Measurements from ENCODE around the gene PRELID1. TPM values are rescaled to one million over a fixed set of nuclear protein-coding genes. Genes with fewer than 3 reads are reported as not detected.
"Not testable (repeated sequence)": the region's sequence is repeated elsewhere in the genome, so short reads cannot be mapped to it uniquely, and the experiment has no call there.

The PRELID1 gene, protein sequence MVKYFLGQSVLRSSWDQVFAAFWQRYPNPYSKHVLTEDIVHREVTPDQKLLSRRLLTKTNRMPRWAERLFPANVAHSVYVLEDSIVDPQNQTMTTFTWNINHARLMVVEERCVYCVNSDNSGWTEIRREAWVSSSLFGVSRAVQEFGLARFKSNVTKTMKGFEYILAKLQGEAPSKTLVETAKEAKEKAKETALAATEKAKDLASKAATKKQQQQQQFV
- total RNA-seq (10 to 100 TPM; 57.2 to 72.7 TPM), polyA plus RNA-seq (100 to 1,000 TPM in 1 of 2 donors, 10 to 100 TPM in 1; 91.0 to 104 TPM)
- long read RNA-seq, donor 1, transcript PRELID1-201 (5 exons, 1,261 nt): major isoform, 244 of 256 reads
- long read RNA-seq, donor 1, partial matches to known transcripts: 2 of 256 reads
- long read RNA-seq, donor 1, other reads (novel, unspliced or antisense): 5 of 256 reads
- long read RNA-seq, donor 2, transcript PRELID1-201 (5 exons, 1,261 nt): major isoform, 71 of 72 reads
- long read RNA-seq, donor 2, partial matches to known transcripts: 1 of 72 reads
- long read RNA-seq, donor 2, other reads (novel, unspliced or antisense): 0 of 72 reads

DNA sequence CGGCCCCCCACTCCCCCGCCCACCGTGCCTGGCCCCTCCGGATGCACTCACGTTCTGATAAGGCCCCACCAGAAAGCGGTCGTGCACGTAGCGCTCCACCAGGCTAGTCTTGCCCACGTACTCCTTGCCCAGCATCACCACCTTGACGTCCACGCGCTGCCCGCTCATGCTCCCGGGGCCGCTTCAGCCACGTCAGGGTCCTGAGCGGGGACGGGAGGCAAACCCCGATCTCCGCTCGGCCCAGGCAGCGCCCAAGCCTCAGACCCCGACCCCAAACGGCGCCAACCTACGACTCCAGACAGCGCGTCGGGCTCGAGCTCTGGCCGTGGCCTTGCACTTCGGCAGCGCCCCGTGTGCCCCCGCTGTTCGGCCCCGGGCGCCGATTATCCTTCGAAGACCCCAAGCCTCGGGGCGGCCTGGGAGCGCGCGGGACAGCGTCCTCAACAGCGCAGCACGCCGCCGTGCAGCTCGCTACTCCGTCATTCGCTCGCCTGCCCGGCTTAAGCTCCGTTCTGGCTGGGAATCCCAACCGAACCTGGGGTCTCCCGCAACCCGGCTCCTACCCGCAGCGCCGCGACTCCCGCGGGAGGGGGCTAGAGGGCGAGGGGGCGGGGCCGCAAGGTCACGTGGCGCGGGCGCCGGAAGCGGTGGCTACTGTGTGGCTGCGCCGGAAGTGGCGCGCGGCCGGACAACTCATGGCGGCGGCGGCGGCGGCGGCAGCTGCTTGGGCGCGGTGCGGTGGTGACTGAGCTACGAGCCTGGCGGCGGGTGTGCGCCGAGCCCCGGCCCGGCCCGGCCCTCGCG lies at the start of gene PRELID1, which contains the start of gene RAB24:
Gene PRELID1 (plus strand): TSS at position 679 of the 804 bp plus-strand sequence. CDS start 187 bp downstream, outside the sequence.
Gene RAB24 (minus strand): TSS at position 599 of the 804 bp plus-strand sequence. CDS start 431 bp downstream, at position 168.
- Histone ChIP-seq H3K4me3 (ENCODE audit: low read length in 2 of 2) (peak within 1 kb of the TSS; percentile 38 to 74), H3K27me3 (ENCODE audit: control insufficient read depth in 1 of 2, insufficient read depth in 2 of 2, low read length in 1 of 2) (no peaks in the 10 kb centered on the region), H3K9me3 (ENCODE audit: control insufficient read depth, low read length) (no peaks in the 10 kb centered on the region), H3K36me3 (ENCODE audit: control insufficient read depth in 1 of 2, insufficient read depth in 2 of 2, low read length in 1 of 2) (no peaks in the 10 kb centered on the region), H3K27ac (ENCODE audit: low read depth in 1 of 2, low read length in 2 of 2) (peak within 1 kb of the TSS; percentile 31 to 41), H3K4me1 (ENCODE audit: control insufficient read depth in 1 of 2, insufficient read depth in 2 of 2, low read length in 2 of 2) (no peaks in the 10 kb centered on the region)
- ATAC-seq (ENCODE audit: low FRiP score) (peak; percentile 93), DNase-seq (peak; percentile 93 to 97)
- intact Hi-C loops (cut with DNase I): no loop called here
- WGBS, 2 donors: 0 to 1% methylated on average over 87 to 100 of the region's 100 CpGs

DNA sequence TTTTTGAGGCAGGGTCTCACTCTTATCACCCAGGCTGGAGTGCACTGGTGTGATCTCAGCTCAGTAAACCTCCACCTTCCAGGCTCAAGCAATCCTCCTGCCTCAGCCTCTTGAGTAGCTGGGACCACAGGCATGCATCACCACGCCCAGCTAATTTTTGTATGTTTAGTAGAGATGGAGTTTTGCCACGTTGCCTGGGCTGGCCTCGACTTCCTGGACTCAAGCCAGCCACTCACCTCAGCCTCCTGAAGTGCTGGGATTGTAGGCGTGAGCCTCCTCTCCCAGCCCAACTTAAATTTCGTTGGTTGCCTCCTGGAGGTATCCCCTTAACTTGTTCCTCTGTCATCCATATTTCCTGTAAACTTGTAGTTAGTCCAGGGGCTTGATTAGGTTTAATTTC lies 47.3 kb upstream of the PRELID1 start:
- ATAC-seq (ENCODE audit: low FRiP score) (no peak), DNase-seq (no peak)
- 29 to 36% methylated on average over 5 of the region's 5 CpGs for WGBS, 2 donors
- Histone ChIP-seq H3K9me3 (ENCODE audit: control insufficient read depth, low read length) (no peaks in the 10 kb centered on the region), H3K27me3 (ENCODE audit: control insufficient read depth in 1 of 2, insufficient read depth in 2 of 2, low read length in 1 of 2) (no peaks in the 10 kb centered on the region), H3K36me3 (ENCODE audit: control insufficient read depth in 1 of 2, insufficient read depth in 2 of 2, low read length in 1 of 2) (peaks cover 0 to 3% of the 10 kb centered on the region in 2 donors), H3K27ac (ENCODE audit: low read depth in 1 of 2, low read length in 2 of 2) (no peak overlapping the region), H3K4me1 (ENCODE audit: control insufficient read depth in 1 of 2, insufficient read depth in 2 of 2, low read length in 2 of 2) (no peaks in the 10 kb centered on the region), H3K4me3 (ENCODE audit: low read length in 2 of 2) (no peak overlapping the region)
- intact Hi-C loops (cut with DNase I): no loop called here

DNA sequence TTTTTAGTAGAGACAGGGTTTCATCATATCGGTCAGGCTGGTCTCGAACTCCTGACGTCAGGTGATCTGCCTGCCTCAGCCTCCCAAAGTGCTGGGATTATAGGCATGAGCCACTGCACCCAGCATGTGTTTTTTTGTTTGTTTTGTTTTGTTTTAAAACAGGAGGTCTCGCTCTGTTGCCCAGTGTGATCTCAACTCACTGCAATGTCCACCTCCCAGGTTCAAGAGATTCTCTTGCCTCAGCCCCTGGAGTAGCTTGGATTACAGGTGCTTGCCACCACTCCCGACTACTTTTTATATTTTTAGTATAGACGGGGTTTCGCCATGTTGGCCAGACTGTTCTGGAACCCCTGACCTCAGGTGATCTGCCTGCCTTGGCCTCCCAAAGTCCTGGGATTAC lies 44.9 kb upstream of the PRELID1 start:
- ATAC-seq (ENCODE audit: low FRiP score); DNase-seq; intact Hi-C loops (cut with DNase I); H3K9me3 ChIP-seq (ENCODE audit: control insufficient read depth, low read length); H3K27me3 ChIP-seq (ENCODE audit: control insufficient read depth in 1 of 2, insufficient read depth in 2 of 2, low read length in 1 of 2); H3K27ac ChIP-seq (ENCODE audit: low read depth in 1 of 2, low read length in 2 of 2); H3K4me1 ChIP-seq (ENCODE audit: control insufficient read depth in 1 of 2, insufficient read depth in 2 of 2, low read length in 2 of 2); H3K4me3 ChIP-seq (ENCODE audit: low read length in 2 of 2); H3K36me3 ChIP-seq (ENCODE audit: control insufficient read depth in 1 of 2, insufficient read depth in 2 of 2, low read length in 1 of 2): not testable (repeated sequence)
- WGBS, 2 donors: 86 to 91% methylated on average over 7 of the region's 7 CpGs

DNA sequence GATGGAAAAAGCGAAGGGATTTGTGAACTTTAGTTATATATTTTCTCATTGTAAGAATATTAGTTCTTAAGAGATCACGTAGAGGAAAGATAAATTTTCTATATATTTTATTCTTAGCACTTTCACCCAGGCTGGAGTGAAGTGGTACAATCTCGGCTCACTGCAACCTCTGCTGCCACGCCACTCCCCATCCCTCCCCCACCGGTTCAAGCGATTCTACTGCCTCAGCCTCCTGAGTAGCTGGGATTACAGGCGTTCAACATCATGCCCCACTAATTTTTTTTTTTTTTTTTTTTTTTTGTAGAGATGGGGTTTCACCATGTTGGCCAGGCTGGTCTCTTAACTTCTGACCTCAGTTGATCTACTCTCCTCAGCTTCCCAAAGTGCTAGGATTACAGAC lies 42.6 kb upstream of the PRELID1 start:
- Histone ChIP-seq H3K9me3 (ENCODE audit: control insufficient read depth, low read length) (no peaks in the 10 kb centered on the region), H3K27ac (ENCODE audit: low read depth in 1 of 2, low read length in 2 of 2) (no peak overlapping the region), H3K4me3 (ENCODE audit: low read length in 2 of 2) (no peak overlapping the region), H3K4me1 (ENCODE audit: control insufficient read depth in 1 of 2, insufficient read depth in 2 of 2, low read length in 2 of 2) (no peaks in the 10 kb centered on the region), H3K27me3 (ENCODE audit: control insufficient read depth in 1 of 2, insufficient read depth in 2 of 2, low read length in 1 of 2) (no peaks in the 10 kb centered on the region), H3K36me3 (ENCODE audit: control insufficient read depth in 1 of 2, insufficient read depth in 2 of 2, low read length in 1 of 2) (peaks cover 0 to 3% of the 10 kb centered on the region in 2 donors)
- intact Hi-C loops (cut with DNase I): no loop called here
- 86% methylated on average over 7 of the region's 7 CpGs for WGBS, 2 donors
- ATAC-seq (ENCODE audit: low FRiP score): no peak
- no peak for DNase-seq

DNA sequence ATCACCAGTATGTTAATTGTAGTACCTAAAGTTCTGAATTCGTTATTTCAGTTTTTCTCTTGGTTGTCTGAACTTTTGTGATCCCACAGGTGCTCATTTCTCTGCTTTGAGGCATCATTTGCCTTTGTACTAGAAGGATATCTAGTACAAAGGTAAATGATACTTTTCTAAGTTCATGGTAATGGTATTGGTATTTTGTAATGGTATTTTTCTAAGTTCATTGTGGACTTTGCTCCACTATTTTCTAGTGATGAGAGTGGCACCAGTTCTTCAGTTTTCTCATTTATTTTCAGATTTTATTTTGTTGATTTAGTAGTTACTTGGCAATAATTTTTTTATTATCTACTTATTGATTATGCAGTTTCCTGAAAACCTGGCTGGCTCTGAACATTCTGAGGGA lies 42.1 kb upstream of the PRELID1 start:
- H3K4me1 ChIP-seq (ENCODE audit: control insufficient read depth in 1 of 2, insufficient read depth in 2 of 2, low read length in 2 of 2): no peaks in the 10 kb centered on the region
- 88 to 98% methylated on average over 1 of the region's 1 CpG for WGBS, 2 donors
- H3K4me3 ChIP-seq (ENCODE audit: low read length in 2 of 2): no peak overlapping the region
- H3K27me3 ChIP-seq (ENCODE audit: control insufficient read depth in 1 of 2, insufficient read depth in 2 of 2, low read length in 1 of 2): no peaks in the 10 kb centered on the region
- no peaks in the 10 kb centered on the region for H3K9me3 ChIP-seq (ENCODE audit: control insufficient read depth, low read length)
- DNase-seq: no peak
- no peak for ATAC-seq (ENCODE audit: low FRiP score)
- intact Hi-C loops (cut with DNase I): no loop called here
- H3K36me3 ChIP-seq (ENCODE audit: control insufficient read depth in 1 of 2, insufficient read depth in 2 of 2, low read length in 1 of 2): peaks cover 0 to 3% of the 10 kb centered on the region in 2 donors
- no peak overlapping the region for H3K27ac ChIP-seq (ENCODE audit: low read depth in 1 of 2, low read length in 2 of 2)

DNA sequence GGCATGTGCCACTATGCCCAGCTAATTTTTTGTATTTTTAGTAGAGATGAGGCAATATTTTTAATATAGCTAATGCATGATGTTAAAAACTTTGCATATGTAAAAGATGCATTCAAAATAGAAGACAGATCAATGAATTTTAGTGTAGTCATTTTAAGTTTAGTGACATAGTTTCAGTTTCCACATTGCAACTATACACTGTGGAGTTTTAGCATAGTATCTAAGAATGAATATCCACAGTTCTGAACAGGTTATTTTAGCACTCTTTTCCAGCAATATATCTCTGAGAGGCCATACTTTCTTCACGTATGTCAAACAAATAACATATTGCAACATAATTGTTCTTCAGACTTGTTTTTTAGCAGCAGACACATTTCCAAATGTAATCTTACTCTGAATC lies 39.4 kb upstream of the PRELID1 start:
- no peak for DNase-seq
- no peaks in the 10 kb centered on the region for H3K36me3 ChIP-seq (ENCODE audit: control insufficient read depth in 1 of 2, insufficient read depth in 2 of 2, low read length in 1 of 2)
- WGBS, 2 donors: 76 to 78% methylated on average over 1 of the region's 1 CpG

DNA sequence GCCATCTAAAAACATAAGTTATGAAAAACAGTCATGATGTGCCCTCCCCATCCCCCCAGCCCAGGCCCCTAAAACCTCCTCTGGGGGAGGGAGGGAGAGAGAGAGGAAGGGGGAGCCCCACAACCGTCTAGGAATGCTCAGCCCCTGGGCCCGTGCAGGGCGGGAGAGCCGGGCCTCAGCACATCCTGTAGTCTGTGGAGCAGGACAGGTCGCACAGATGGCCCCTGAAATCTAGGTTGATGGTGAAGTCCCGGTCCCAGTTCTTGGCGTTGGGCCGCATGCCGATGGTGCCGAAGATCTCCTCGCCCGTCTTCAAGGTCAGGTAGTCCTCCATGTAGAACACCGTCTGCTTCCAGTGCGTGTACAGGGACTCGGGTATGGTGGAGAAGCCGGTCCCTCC lies 38.2 kb upstream of the PRELID1 start:
- intact Hi-C loops (cut with DNase I): no loop called here
- Histone ChIP-seq H3K4me1 (ENCODE audit: control insufficient read depth in 1 of 2, insufficient read depth in 2 of 2, low read length in 2 of 2) (no peaks in the 10 kb centered on the region), H3K27ac (ENCODE audit: low read depth in 1 of 2, low read length in 2 of 2) (no peak overlapping the region), H3K9me3 (ENCODE audit: control insufficient read depth, low read length) (no peaks in the 10 kb centered on the region), H3K36me3 (ENCODE audit: control insufficient read depth in 1 of 2, insufficient read depth in 2 of 2, low read length in 1 of 2) (peaks cover 4 to 9% of the 10 kb centered on the region in 2 donors), H3K27me3 (ENCODE audit: control insufficient read depth in 1 of 2, insufficient read depth in 2 of 2, low read length in 1 of 2) (no peaks in the 10 kb centered on the region), H3K4me3 (ENCODE audit: low read length in 2 of 2) (no peak overlapping the region)
- ATAC-seq (ENCODE audit: low FRiP score): no peak
- 88 to 89% methylated on average over 16 of the region's 16 CpGs for WGBS, 2 donors
- no peak for DNase-seq

More for the DNA sequence above, 39.4 kb upstream of the PRELID1 start:
- no peak for ATAC-seq (ENCODE audit: low FRiP score)
- intact Hi-C loops (cut with DNase I): no loop called here
- no peak overlapping the region for H3K4me3 ChIP-seq (ENCODE audit: low read length in 2 of 2)
- H3K27ac ChIP-seq (ENCODE audit: low read depth in 1 of 2, low read length in 2 of 2): no peak overlapping the region
- H3K4me1 ChIP-seq (ENCODE audit: control insufficient read depth in 1 of 2, insufficient read depth in 2 of 2, low read length in 2 of 2): no peaks in the 10 kb centered on the region
- H3K27me3 ChIP-seq (ENCODE audit: control insufficient read depth in 1 of 2, insufficient read depth in 2 of 2, low read length in 1 of 2): no peaks in the 10 kb centered on the region
- no peaks in the 10 kb centered on the region for H3K9me3 ChIP-seq (ENCODE audit: control insufficient read depth, low read length)

DNA sequence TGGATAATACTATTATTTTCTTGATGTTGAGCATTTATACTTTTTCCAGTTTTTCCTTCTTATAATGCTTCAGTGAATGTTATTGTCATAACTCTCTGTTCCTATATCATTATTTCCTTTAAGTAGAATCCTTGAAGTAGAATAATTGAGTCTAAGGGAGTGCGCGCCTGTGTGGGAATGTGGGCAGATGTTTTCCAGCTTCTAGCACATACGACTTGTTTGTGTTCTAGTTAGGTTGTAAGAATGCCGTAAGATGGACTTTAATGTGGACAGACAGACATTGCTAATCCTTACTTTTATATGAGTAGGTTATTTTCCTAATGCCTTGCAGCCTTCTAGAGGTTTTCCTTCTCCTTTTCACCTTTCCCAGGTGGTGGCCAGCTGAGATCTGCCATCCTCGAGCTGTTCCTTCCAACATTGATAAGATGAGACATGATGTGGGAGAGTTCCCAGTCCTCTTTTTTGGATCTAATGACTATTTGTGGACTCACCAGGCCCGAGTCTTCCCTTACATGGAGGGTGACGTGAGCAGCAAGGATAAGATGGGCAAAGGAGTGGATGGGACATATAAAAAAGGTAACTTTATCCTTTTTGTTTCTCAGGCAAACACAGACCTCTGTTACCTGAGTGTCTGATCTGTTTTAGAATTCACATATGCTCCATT lies 34.2 kb upstream of the PRELID1 start:
- WGBS, 2 donors: 89 to 94% methylated on average over 7 of the region's 7 CpGs
- no peak for DNase-seq
- no peak overlapping the region for H3K4me3 ChIP-seq (ENCODE audit: low read length in 2 of 2)
- H3K27me3 ChIP-seq (ENCODE audit: control insufficient read depth in 1 of 2, insufficient read depth in 2 of 2, low read length in 1 of 2): no peaks in the 10 kb centered on the region
- intact Hi-C loops (cut with DNase I): no loop called here
- H3K36me3 ChIP-seq (ENCODE audit: control insufficient read depth in 1 of 2, insufficient read depth in 2 of 2, low read length in 1 of 2): peaks cover 4 to 9% of the 10 kb centered on the region in 2 donors
- H3K9me3 ChIP-seq (ENCODE audit: control insufficient read depth, low read length): no peaks in the 10 kb centered on the region
- no peak overlapping the region for H3K27ac ChIP-seq (ENCODE audit: low read depth in 1 of 2, low read length in 2 of 2)
- ATAC-seq (ENCODE audit: low FRiP score): no peak
- H3K4me1 ChIP-seq (ENCODE audit: control insufficient read depth in 1 of 2, insufficient read depth in 2 of 2, low read length in 2 of 2): no peaks in the 10 kb centered on the region
